Measurements from ENCODE around the gene NEK3. TPM values are rescaled to one million over a fixed set of nuclear protein-coding genes. Genes with fewer than 3 reads are reported as not detected.

The NEK3 gene
- total RNA-seq, 4 donors from 2014 or later: 16.1 to 95.0 (median 21.9) TPM

- Histone ChIP-seq H3K27me3 (no peaks in the 10 kb centered on the region), H3K9me3 (no peaks in the 10 kb centered on the region), H3K36me3 (no peaks in the 10 kb centered on the region), H3K27ac (no peak overlapping the region), H3K4me3 (no peak overlapping the region), H3K4me1 (peaks cover 0 to 3% of the 10 kb centered on the region in 2 donors)
- intact Hi-C loops (cut with DNase I; ENCODE audit: low total_unique reads): no loop called here
- no peak for TF ChIP-seq POLR2A (IDR thresholded peaks at IDR 0.05)
- TF ChIP-seq CTCF (IDR thresholded peaks at IDR 0.05): no peak
- DNase-seq: no peak
Measured at GRCh38 chr13:52160506-52160905, 1.1 kb upstream of the NEK3 start.

- Histone ChIP-seq H3K4me1 (peaks cover 0 to 3% of the 10 kb centered on the region in 2 donors), H3K27ac (no peak overlapping the region), H3K36me3 (no peaks in the 10 kb centered on the region), H3K9me3 (no peaks in the 10 kb centered on the region), H3K4me3 (peak overlapping the region in 1 of 2 donors; percentile 75), H3K27me3 (no peaks in the 10 kb centered on the region)
- DNase-seq: no peak
- no peak for TF ChIP-seq POLR2A (IDR thresholded peaks at IDR 0.05)
- no peak for TF ChIP-seq CTCF (IDR thresholded peaks at IDR 0.05)
- intact Hi-C loops (cut with DNase I; ENCODE audit: low total_unique reads): no loop called here
Measured at GRCh38 chr13:52160053-52160452, 656 bp upstream of the NEK3 start.

GRCh38 chr13:52158629-52159158 is 703 bp downstream of the NEK3 start:
- H3K9me3 ChIP-seq: no peaks in the 10 kb centered on the region
- H3K4me1 ChIP-seq: peaks cover 0 to 3% of the 10 kb centered on the region in 2 donors
- intact Hi-C loops (cut with DNase I; ENCODE audit: low total_unique reads): no loop called here
- H3K36me3 ChIP-seq: no peaks in the 10 kb centered on the region
- H3K27ac ChIP-seq: peak overlapping the region; percentile 85 to 86
- no peak for TF ChIP-seq CTCF (IDR thresholded peaks at IDR 0.05)
- TF ChIP-seq POLR2A (IDR thresholded peaks at IDR 0.05): no peak
- DNase-seq: peak; percentile 31 to 33
- H3K27me3 ChIP-seq: no peaks in the 10 kb centered on the region
- peak overlapping the region; percentile 58 to 75 for H3K4me3 ChIP-seq

- no peaks in the 10 kb centered on the region for H3K36me3 ChIP-seq
- no peak overlapping the region for H3K27ac ChIP-seq
- H3K4me1 ChIP-seq: peaks cover 0 to 3% of the 10 kb centered on the region in 2 donors
- no peaks in the 10 kb centered on the region for H3K27me3 ChIP-seq
- TF ChIP-seq POLR2A (IDR thresholded peaks at IDR 0.05): no peak
- TF ChIP-seq CTCF (IDR thresholded peaks at IDR 0.05): no peak
- no peaks in the 10 kb centered on the region for H3K9me3 ChIP-seq
- no peak overlapping the region for H3K4me3 ChIP-seq
- intact Hi-C loops (cut with DNase I; ENCODE audit: low total_unique reads): no loop called here
- DNase-seq: no peak
Measured at GRCh38 chr13:52156724-52157261, 2.6 kb downstream of the NEK3 start.

- Histone ChIP-seq H3K4me1 (peaks cover 0 to 3% of the 10 kb centered on the region in 2 donors), H3K27me3 (no peaks in the 10 kb centered on the region), H3K4me3 (no peak overlapping the region), H3K27ac (no peak overlapping the region), H3K36me3 (peaks cover 0 to 2% of the 10 kb centered on the region in 2 donors), H3K9me3 (no peaks in the 10 kb centered on the region)
- intact Hi-C loops (cut with DNase I; ENCODE audit: low total_unique reads): no loop called here
- DNase-seq: no peak
- TF ChIP-seq POLR2A (IDR thresholded peaks at IDR 0.05) (no peak), CTCF (IDR thresholded peaks at IDR 0.05) (no peak)
Measured at GRCh38 chr13:52155177-52155576, 4.2 kb downstream of the NEK3 start.

Measured in uterus (tissue), 4 donors.